Measurements from ENCODE around the gene MOB3B.
"Not testable (repeated sequence)": the region's sequence is repeated elsewhere in the genome, so short reads cannot be mapped to it uniquely, and the experiment has no call there.

The MOB3B gene

DNA sequence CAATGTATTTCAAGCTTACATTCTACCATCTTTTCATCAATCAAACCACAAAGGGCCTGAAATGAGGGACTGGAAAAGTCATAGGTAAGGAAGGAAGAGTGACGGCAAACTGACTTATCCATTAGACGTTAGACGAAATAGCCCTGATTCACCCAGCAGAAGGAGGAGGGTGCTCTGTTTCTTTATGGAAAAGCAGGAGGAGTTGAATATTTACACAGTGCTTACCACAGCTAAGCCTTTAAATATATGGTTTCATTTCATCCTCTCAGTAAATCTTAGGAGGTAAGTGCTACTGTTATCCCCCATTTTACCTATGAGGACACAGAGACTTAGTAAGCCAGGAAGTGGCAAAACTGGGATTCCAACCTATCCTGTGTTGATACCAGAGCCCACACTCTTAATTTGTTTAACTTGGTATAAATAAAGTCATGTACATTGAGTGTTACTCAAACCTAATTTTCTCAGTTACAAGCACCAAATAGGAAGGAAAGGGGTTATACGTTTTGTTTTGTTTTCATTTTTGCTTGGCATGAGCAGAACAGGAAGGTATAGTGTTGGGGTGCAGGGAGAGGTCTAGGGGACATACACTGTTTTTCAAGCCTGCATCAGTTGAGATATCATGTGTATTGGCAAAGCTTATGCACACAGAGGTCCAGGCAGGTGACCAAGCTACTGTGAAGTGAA is 103.6 kb downstream of the MOB3B start:
- no peak for DNase-seq (ENCODE audit: low read depth in 2 of 2)

DNA sequence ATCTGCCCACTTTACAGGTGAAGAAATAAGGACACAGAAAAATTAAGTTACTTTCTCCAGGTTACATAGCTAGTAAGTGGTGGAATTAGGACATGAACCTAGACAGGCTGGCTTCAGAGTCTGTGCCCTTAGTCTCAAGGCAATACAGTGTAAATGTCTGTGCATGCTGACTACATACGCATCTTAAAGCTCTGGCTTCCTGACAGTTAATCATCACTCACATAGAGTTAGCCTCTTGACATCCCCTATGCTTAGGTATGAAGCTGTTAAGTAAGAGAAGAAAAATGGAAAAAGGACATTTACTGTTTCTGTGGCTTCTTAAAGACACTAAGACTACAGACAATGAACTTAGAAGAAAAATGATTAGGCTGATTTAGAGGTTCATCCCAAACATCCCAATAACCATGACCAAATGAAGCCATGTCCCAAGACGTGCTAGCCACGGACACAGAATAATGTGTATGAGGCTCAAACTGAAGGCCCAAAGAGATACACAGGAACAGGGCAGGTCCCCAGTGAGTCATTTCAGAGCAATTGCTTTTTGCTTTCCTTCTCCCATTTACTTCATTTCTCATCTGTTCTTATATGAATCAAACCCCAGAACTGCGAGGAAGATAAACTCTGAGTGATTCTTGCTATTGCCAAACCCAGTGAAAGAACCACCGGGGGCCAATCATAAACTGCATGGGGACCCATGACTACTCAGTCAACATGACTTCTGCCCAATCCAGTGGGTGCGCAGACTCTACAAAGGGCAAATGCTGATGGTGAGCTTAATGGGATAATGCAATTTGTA is 105.5 kb downstream of the MOB3B start:
- DNase-seq (ENCODE audit: low read depth in 2 of 2) = no peak

DNA sequence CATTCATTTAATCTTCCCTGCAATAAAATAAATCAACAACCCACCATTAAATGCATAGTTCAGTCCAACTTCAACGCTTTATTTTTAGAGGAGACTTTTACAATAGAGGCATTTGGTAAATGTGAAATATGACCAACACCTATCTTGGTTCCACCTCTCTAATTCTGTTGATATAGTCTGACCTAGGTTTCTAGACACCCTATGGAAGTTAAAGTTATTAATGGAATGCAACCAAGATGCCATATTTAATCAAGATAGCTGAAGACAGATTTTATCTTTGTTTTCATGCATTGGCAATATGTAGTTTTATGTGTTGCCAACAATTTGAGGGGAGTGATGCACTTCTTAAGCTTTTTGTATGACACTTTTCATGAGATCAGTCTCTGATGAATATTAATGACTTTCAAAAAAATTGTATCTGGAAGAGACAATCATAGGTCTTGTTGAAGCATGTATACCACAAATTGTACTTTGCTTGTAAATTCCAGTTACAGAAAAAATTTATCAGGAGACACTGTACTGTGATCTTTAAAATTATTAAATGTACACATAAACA is 107.3 kb downstream of the MOB3B start:
- DNase-seq (ENCODE audit: low read depth in 2 of 2) = no peak

- no peak for DNase-seq (ENCODE audit: low read depth in 2 of 2)
Observed at GRCh38 chr9:27421577-27421976, 108.0 kb downstream of the MOB3B start.

- not testable (repeated sequence) for DNase-seq (ENCODE audit: low read depth in 2 of 2)
Observed at GRCh38 chr9:27419558-27419957, 110.1 kb downstream of the MOB3B start.

DNA sequence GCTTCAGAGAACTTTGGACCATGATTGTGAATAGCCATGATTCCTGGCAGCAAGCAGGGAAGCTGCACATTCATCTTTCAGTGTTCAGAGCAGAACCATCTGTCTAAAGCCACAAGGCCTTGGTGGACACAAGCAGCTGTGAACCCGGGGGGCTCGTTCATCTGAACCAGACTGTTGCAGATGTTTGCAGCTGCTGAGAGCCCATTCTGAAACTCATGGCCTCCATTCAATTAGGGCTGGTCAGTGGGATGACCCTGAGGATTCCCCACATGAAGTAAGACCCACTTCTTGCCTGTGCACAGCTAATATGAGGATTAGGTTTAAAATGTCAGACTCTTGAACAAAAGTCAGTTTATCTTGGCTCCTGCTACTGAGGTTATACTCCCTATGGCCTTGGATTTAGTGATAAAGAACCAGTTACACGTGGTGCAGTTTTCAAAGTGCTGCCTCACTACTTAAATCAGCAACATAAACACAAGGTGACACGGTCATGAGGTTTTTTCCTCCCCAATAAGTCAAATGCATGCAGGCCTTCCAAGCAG is 115.3 kb downstream of the MOB3B start:
- DNase-seq (ENCODE audit: low read depth in 2 of 2) = no peak

DNA sequence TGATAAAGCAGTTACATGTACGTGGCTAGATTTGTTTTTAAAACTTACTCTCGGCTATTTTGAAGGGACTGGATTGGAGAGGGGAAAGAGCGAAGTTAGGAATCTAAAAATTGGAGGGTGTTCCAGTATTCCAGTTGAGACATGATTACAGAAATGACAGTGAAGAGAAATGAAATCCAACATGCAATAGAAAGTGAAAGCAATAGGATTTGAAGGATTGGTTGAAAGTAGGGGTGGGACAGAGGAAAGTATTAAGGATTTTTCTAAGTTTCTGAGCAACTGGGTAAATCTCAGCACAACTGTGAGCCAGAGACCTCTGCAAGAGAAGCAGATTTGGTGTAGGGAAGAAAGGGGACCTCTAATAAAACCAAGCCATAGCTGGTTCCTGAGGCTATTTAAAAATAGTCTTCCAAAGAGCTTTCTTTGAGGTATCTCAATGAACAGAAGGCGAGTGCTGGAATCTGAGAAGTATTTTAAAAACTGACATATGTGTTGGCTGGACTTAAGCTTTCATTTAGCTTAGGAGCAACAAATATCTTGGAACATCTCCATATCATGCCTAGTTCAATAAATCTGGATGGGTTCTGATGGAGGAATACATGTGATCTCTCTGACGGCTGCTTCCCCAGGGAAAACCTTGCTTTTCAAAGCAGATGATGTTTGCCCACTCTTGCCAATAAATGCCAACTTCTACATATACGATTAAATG is 115.9 kb downstream of the MOB3B start:
- DNase-seq (ENCODE audit: low read depth in 2 of 2) = no peak

DNA sequence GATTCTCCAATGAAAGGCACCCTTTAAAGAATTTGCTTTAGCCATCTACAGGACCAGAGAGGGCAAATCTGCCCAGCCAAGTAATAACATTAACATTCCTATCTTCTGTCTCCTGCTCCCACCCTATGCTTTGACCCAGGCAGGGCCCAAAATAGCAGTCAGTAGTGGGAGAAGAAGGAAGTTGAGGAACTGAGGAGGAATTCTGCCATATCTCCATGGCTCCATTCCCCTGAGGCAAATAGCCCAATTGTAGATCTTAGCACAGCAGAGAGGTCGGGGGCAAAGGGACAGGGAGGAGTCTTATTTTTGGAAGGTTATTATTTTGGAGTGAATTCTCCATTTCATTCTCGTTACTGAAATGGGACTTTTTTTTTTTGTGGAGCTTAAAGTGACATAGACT is 116.7 kb downstream of the MOB3B start:
- DNase-seq (ENCODE audit: low read depth in 2 of 2) = no peak

DNA sequence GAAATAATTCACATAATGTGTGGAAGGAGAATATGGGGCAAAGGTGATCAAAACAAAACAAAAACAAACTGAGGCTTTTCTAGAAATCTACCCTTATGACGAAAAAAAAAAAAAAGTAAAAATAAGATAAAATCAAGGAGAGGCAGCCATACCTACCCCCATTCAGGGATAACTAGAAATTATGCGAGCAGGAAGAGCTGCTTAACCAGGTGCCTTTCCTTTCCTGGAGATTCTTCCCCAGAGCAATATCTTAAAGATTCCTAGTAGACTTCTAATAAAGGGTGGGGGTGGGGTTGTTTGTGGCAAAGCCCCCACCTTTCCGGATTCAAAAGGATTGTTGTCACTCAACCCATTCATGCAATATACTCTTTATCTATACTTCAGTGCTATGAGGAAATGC is 117.5 kb downstream of the MOB3B start:
- DNase-seq (ENCODE audit: low read depth in 2 of 2) = no peak

DNA sequence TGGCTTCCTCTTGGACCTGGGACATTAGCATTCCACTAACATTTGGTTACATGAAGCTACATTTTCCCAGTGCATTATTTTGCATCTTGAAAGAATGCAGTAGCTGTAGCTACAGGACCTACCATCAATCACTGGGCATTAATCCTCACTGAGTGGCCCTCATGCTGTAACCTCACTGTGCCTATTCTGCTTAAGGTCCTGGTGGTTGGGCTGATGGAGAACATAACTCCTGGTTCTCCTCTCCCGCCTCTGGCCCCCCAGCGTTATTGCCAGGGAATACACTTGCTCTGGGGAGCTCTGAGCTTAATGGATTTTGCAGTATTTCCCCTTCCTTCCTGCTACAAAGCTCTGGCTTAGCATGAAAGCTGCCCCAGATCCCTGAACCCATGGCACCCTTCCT is 121.1 kb downstream of the MOB3B start:
- no peak for DNase-seq (ENCODE audit: low read depth in 2 of 2)

- no peak for DNase-seq (ENCODE audit: low read depth in 2 of 2)
Observed at GRCh38 chr9:27408001-27408400, 121.6 kb downstream of the MOB3B start.

GRCh38 chr9:27407491-27407890 is 122.1 kb downstream of the MOB3B start:
- no peak for DNase-seq (ENCODE audit: low read depth in 2 of 2)

- no peak for DNase-seq (ENCODE audit: low read depth in 2 of 2)
Observed at GRCh38 chr9:27404661-27405060, 125.0 kb downstream of the MOB3B start.

- no peak for DNase-seq (ENCODE audit: low read depth in 2 of 2)
Observed at GRCh38 chr9:27402626-27403025, 127.0 kb downstream of the MOB3B start.

- DNase-seq (ENCODE audit: low read depth in 2 of 2) = no peak
Observed at GRCh38 chr9:27400334-27400880, 129.2 kb downstream of the MOB3B start.

GRCh38 chr9:27398982-27399653 is 130.5 kb downstream of the MOB3B start:
- no peak for DNase-seq (ENCODE audit: low read depth in 2 of 2)

DNA sequence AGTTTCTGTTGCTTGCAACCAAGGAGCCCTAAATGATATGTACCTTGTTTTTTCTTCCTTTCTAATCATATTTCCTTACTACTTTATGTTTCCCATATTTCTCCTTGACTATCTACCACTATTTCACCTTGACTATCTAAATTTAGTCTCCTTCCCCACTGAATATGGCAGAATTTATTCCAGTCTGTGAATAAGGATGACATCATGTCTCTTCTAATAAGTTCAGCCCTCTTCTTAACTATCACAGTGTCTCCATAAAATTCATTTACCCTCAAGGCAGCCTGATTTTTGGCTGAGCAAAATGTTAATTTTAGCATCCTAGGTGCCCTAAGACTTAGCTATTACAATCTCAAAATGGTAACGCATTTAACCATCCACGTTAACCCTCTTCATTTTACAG is 133.1 kb downstream of the MOB3B start:
- no peak for DNase-seq (ENCODE audit: low read depth in 2 of 2)

- DNase-seq (ENCODE audit: low read depth in 2 of 2) = no peak
Observed at GRCh38 chr9:27395484-27395921, 134.1 kb downstream of the MOB3B start.

DNA sequence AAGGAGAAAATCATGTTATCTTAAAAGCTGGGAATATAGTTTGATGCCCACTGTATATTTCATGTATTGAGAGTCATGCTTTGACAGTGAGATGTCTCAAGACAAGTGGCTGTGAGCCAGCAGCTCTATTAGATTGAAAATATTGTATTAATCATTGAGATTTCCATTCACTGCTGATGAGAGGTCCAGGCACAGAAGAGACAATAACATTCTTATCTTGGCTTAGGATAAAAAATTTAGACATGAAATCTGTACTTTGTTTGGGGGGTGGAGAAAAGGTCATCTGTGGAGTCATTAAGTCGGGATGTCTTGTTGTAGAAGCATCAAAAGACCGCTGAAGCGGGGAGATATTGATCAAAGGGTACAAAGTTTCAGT is 134.8 kb downstream of the MOB3B start:
- no peak for DNase-seq (ENCODE audit: low read depth in 2 of 2)

DNA sequence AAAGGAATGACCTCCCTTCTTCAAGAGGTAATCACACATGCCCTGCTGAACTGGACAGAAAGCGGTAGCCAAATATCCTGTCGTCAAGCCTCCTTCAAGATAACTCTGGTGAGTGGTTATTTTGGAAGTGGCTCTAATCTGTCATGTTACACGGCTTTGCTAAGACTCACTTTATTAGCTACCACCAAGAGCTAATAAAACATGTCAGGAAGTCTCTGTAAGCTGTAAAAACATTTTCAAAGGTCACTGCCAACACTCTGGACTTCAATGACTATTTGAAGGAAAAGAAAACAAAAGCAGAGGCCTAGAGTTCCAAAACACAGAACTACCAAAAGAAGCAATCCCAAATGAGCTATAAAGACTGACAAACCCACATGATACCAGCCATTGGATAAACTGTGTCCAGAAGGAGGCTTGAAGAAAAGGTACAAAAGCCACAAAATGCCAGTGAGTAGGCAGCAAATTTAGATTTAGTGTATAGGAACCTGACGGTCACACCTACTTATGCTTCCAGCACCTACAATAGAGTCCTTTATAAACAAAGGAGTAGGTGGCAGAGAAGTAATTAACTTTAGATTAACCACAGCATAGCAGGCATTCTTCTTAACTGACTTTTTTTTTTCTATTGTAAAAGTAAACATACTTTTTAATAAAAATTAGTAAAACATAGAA is 135.3 kb downstream of the MOB3B start:
- no peak for DNase-seq (ENCODE audit: low read depth in 2 of 2)

Measured in stimulated activated CD4-positive, alpha-beta T cell treated with anti-CD3 and anti-CD28 coated beads, Interleukin-12 subunit alpha, Interleukin-12 subunit beta, amount 100 ng/mL, for 24 hours (primary cell).